ENCODE data around the gene PRDM15. TPM values are rescaled to one million over a fixed set of nuclear protein-coding genes. Genes with fewer than 3 reads are reported as not detected.

The PRDM15 gene
- total and polyA plus RNA-seq, 2 experiments from 2014 or later = 3.0 to 10.6 TPM

- Mint-ChIP-seq H3K9me3 (peaks cover 30% of the 10 kb centered on the region), H3K27ac (no peak overlapping the region), H3K4me1 (peaks cover 13% of the 10 kb centered on the region; the same call in 2 of the 3 replicates), H3K27me3 (ENCODE audit: insufficient read depth, low read depth, poor library complexity) (peaks cover 3% of the 10 kb centered on the region), H3K4me3 (no peak overlapping the region), H3K36me3 (ENCODE audit: low read depth) (peaks cover 10% of the 10 kb centered on the region; the same call in 2 of the 3 replicates)
- H3K79me2 ChIP-seq (replicated peaks; ENCODE audit: insufficient read depth) = no peaks in the 10 kb centered on the region
- no peak for TF ChIP-seq STAT1 (IDR thresholded peaks at IDR 0.05; ENCODE audit: unreplicated experiment)
- no peak for TF ChIP-seq ZNF462 (CRISPR knock-in tag; IDR thresholded peaks at IDR 0.05)
- TF ChIP-seq, protein P1, sequence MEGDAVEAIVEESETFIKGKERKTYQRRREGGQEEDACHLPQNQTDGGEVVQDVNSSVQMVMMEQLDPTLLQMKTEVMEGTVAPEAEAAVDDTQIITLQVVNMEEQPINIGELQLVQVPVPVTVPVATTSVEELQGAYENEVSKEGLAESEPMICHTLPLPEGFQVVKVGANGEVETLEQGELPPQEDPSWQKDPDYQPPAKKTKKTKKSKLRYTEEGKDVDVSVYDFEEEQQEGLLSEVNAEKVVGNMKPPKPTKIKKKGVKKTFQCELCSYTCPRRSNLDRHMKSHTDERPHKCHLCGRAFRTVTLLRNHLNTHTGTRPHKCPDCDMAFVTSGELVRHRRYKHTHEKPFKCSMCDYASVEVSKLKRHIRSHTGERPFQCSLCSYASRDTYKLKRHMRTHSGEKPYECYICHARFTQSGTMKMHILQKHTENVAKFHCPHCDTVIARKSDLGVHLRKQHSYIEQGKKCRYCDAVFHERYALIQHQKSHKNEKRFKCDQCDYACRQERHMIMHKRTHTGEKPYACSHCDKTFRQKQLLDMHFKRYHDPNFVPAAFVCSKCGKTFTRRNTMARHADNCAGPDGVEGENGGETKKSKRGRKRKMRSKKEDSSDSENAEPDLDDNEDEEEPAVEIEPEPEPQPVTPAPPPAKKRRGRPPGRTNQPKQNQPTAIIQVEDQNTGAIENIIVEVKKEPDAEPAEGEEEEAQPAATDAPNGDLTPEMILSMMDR (conservative IDR thresholded peaks at IDR 0.05; ENCODE audit: low read depth in 2 of 2) = no peak
- no peak for TF ChIP-seq ZNF114 (CRISPR knock-in tag; IDR thresholded peaks at IDR 0.05)
- TF ChIP-seq JUNB (IDR thresholded peaks at IDR 0.05; ENCODE audit: unreplicated experiment) = no peak
- TF ChIP-seq CREB1 (CRISPR knock-in tag; IDR thresholded peaks at IDR 0.05; ENCODE audit: low read depth) = no peak
- TF ChIP-seq REST (IDR thresholded peaks at IDR 0.05; ENCODE audit: unreplicated experiment) = no peak
- TF ChIP-seq ETS1 (IDR thresholded peaks at IDR 0.05) = no peak
- no peak for TF ChIP-seq EZH2 (IDR thresholded peaks at IDR 0.05; ENCODE audit: low read depth, unreplicated experiment)
- H3K9me2 ChIP-seq (ENCODE audit: insufficient read depth) = no peaks in the 10 kb centered on the region
- ATAC-seq (no peak), DNase-seq (ENCODE audit: low spot score) (no peak)
- no peak overlapping the region for H3K4me2 ChIP-seq
- peaks cover 7% of the 10 kb centered on the region; the same call in 1 of the 2 replicates for H3K4me1 ChIP-seq (ENCODE audit: insufficient read depth)
- H3F3A ChIP-seq (replicated peaks; ENCODE audit: low read depth) = no peaks in the 10 kb centered on the region
- H2AFZ ChIP-seq = no peak overlapping the region
- H3K27me3 ChIP-seq (ENCODE audit: insufficient read depth) = no peaks in the 10 kb centered on the region
- no peaks in the 10 kb centered on the region for H4K20me1 ChIP-seq (replicated peaks; ENCODE audit: insufficient read depth)
- no peak overlapping the region for H3K4me3 ChIP-seq
- H3K36me3 ChIP-seq (ENCODE audit: insufficient read depth) = peaks cover 4% of the 10 kb centered on the region; the same call in 1 of the 2 replicates
- no peak overlapping the region for H3K27ac ChIP-seq (ENCODE audit: low read depth)
These were observed 86.4 kb downstream of the PRDM15 start for GRCh38 chr21:41792711-41793110.

Data from GM23338 (cell line).